Stimulated activated CD4-positive, alpha-beta T cell treated with anti-CD3 and anti-CD28 coated beads, Interleukin-12 subunit alpha, Interleukin-12 subunit beta, amount 100 ng/mL, for 4 hours (primary cell): ENCODE results near the gene MS4A13.
"Not testable (repeated sequence)": the region's sequence is repeated elsewhere in the genome, so short reads cannot be mapped to it uniquely, and the experiment has no call there.

Experiments
- DNase-seq: peaks from one replicate; pipeline ENCODE4 v3.0.0-alpha.2; 2020

MS4A13 gene, protein sequence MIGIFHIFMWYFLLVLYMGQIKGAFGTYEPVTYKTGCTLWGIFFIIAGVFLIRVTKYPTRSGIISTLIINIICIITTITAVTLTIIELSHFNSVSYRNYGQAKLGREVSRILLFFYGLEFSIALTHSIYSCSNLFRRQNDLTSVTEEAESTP

DNA sequence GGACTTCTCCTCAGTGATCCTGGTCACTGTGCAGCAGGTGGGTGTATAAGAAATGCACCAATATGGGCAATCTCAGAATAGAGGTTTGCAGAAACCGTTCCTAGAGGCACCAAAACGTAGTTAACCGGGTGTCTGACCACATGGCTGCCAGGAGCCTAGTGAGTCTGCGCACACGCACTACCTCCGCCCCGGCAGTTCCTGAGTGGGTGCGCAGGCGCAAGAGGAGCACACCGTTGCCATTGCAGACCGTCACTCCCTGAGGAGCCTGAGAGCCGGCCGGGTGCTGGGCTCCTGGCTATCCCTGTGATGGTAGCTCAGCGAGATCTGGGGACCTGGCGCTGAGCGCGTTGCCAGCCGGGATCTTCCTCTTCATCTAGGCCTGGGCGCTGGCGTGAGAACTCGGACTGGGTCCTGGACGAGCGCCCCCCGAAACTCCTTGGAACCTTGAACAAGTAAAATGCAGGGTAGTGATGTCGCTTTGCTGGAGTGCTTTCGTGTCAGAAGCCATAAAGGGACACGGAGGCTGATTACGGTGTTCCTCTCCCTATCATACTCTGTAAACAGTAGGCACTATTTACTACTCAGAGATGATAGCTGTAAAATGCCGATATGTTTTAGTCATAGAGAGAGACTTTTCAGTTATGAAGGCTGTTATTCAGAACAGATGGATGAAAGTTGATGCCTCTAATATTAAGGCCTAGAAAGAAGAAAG lies at the start of gene MS4A13:
Gene MS4A13 (plus strand): TSS at position 249 of the 712 bp plus-strand sequence. CDS start 2,692 bp downstream, outside the sequence.
- no peak for DNase-seq

DNA sequence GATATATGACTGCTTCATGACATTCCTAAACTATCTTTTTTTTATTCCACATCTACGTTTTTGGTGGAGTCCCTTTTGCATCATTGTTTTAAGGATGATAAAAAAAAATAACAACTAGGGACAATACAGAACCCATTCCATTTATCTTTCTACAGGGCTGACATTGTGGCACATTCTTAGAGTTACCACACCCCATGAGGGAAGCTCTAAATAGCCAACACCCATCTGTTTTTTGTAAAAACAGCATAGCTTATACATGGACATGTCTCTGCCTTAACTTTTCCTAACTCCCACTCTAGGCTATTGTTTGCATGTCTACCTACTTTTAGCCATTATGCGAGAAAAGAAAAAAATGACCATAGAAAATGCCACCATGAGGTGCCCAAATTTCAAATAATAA lies 46.4 kb upstream of the MS4A13 start:
- DNase-seq: no peak

DNA sequence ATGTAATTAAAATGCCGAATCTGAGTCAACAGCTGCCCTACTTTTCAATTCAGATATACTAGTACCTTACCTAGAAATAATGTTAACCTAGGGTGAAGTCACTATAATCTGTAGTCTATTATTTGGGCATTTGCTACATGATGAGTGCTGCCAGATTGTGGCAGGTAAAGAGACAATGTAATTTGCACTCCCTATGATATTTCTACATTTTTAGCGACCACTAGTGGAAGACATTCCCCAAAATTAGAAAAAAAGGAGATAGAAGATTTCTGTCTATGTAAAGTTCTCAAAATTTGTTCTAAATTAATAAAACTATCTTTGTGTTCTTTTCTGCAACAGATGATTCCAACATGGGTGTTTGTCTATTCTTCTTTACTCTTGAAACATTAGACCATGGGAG lies 45.5 kb upstream of the MS4A13 start:
- DNase-seq: no peak

DNA sequence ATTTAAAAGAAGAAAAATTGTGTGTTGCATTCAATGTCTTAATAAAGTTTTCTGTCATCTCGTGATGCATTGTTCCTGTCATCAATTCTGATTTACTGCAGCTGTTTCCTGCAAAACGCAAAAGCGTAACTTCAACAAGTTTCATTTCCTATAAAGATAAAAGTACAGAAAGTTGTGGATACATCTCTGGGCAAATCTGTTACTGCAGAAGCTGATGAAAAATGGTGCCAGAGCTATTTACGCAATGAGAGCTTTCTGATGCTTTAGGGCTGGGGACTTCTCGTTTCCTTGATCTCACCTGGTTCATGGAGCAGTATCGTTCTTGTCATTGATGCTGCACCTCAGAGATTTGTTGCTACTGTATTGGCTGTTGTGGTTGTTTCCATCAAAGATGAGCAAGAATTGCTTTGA lies 38.2 kb upstream of the MS4A13 start:
- DNase-seq: no peak

DNA sequence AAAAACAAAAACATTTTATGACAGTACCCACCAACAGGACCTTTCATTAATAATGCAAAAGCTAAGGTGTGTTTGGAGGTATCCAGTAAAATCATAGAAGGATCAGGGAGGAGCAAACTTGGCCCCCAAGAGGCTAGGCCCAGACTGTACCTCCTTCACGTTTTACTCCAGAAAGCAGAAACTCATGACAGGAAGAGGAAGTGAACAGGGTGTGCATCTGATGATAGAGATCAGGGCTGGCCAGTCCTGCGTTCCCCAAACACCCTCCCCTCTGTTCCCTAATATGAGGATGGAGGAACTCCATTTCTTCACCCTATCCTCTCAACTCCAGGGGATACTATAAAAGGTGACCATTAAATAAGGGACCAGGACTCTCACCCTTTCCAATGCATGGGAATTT lies 32.8 kb upstream of the MS4A13 start:
- DNase-seq: no peak

DNA sequence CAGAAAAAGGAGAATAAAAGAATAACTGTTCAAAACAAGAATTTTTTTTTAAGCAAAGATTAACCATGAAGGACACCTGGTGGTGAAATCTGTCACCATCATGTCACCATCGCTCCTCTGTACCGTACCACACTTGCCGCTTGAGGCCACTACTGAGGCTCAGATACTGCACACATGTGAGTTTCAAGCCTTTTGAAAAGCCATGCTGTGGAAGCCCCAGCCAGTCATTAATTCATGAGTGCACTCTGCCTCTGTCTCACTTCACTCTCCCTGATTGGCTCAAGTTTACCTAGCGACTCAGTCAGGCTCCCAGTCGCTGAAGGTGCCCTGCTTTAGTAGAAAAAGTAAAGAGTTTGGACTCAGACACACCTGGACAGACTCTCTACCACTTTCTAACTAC lies 29.2 kb upstream of the MS4A13 start:
- no peak for DNase-seq

DNA sequence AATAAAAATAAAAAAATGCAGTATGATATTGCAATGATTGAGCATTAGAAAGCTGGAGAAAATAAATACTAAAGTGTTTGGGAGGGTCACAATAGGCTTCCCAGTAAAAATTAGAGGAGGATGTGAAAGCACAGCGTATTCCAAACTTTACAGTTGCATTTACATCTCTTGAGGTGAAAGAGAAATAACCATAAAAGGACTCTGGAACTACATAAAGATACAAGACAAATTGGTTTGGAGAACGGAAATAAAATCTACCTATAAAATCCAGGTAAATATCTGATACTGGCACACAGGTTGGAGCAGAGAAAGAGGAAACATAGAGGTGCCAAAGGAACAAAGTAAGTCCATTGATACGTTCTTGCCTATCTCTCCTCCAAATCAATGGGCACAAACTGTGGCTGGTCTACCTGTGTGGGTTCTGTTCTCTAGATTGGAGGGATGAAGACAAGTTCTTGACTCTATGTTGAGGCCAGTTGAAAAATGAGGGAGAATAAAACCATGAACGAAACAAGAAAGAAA lies 22.6 kb upstream of the MS4A13 start, which contains the start of gene MS4A12:
Gene MS4A12 (plus strand): TSS at position 291 of the 522 bp plus-strand sequence. CDS start 4,541 bp downstream, outside the sequence.
- DNase-seq: no peak

DNA sequence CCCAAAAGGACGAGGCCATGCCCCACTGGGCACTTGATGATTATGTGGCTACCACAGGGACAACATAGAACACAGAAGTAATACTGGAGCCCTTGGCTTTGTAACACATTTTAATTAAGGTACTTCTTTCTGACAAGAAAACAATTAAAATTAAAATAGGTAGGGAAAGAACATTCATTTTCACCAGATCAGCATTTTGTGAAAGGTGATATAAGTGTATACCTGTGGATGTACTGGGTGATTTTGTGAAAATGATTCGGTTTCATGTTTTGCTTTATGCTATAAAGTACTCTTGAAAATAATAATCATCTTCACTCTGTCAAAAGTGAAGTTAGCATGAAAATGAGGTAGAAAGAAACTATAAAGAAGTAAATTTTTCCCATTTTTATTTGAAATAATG lies 21.7 kb upstream of the MS4A13 start:
- DNase-seq: no peak

DNA sequence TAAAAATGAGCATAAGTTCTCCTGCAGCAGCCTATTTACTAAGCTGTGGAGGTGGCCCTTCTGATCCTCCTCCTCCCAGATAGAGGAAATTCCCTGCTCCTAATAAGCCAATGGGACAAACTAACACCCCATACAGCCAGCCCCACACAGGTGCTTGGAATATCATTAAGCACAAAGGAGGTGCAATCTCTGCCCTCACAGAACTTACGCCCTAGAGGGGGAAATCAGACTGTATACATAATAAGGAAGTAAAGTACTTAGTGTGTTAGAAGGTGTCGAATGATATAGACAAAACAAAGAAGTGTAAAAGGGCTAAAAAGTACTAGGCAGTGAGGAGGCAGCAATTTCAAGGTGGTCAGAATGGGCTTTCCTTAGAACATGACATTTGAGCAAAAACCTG lies 16.8 kb upstream of the MS4A13 start:
- no peak for DNase-seq

DNA sequence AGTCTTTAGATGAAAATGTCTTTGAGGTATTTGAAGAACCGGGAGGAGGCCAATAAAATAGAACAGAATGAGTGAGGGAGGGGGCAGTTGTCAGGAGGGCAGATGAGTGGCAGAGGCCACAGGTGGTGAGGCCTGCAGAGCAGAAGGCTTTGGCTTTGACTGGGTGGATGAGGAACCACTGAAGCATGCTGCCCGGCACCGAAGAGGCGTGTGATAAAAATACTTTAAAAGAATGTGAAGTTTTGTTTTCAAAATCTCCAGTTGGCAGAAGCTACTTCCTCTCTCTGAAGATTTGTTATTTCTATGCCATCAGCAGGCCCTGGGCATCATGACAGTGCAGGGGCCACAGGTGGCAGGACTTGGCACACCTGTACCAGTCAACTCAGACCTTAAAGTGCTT lies 16.3 kb upstream of the MS4A13 start:
- no peak for DNase-seq

DNA sequence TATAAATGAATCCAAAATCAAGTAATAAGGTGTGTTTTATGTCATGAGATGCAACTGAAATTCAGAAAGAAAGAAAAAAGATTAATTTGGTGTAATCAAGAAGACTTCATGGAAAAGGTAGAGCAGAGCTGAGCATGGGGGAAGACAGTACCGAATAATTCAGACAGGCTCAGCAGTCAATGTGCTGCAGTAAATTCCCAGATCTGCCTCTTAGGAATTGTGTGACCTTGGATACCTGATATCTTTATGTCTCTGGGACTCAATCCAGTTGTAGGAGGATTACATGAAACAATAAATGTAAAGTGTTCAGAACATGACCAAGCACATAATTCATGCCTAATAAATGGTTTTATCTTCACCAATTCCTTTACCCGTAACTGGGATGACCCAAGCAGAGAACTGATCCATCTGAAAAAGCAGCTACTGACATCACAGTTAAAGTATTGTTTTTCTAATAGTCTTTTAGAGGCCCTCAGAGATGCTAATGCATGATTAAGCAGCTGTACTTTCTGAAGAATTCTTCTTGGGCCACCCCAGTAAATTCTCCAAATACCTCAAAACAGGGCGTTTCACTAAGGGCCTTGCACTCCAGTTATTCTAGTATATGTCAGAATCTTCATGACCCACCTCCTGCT lies 14.8 kb upstream of the MS4A13 start:
- DNase-seq: no peak

DNA sequence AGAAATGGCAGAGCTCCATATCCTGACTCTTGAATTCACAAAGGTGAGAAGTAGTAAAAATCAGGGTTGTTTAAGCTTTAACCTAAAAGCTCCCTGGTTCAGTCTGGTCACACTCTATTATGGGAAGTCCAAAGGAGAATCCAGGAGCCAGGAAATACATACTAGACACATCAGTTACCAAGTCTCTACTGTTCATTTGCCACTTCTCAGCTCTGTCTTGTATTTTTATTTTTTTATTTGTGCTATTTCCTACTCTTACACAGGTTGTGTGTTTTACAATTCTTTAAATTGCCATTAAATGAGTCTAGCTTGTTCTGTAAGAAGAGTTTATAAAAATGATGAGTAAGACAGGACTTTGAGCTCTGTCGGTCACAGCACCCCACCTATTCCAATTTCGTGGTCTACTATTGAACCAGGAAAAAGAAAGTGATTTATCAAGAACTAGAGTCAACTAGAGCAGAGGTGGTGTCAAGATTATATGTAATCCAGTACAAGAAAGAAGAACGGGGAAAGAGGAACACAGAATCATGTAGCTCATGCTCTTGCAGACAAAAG lies 12.9 kb upstream of the MS4A13 start:
- no peak for DNase-seq

DNA sequence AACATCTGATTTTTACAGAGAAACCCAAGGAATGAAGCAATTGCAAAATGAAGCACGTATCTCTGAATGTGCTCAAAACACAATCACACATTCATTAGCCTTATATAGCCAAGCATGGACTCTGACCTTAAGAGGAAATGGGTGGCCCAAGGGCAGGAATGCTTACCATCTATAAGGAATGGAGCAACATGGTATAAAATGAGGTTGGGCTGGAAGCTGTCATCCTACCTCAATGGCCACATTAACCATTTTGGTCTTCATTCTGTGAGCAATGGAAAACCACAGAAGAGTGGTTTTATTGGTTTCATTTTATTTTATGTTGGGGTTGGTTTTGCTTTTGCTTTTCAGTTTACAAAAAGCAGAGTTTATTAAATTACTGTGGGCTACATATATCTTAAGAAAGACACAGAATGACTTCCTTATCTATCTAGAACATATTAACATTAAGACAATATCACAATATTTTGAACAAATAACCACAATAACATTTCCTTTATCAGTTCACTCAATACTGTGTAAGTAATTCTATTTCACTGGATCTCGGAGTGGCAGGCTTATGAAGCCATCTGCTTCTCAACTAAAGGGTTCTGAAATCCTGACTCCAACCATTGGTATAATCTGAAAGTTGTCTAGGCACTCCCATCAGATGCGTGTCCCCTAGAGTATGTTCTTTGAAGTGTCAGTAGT lies 10.8 kb upstream of the MS4A13 start:
- no peak for DNase-seq

DNA sequence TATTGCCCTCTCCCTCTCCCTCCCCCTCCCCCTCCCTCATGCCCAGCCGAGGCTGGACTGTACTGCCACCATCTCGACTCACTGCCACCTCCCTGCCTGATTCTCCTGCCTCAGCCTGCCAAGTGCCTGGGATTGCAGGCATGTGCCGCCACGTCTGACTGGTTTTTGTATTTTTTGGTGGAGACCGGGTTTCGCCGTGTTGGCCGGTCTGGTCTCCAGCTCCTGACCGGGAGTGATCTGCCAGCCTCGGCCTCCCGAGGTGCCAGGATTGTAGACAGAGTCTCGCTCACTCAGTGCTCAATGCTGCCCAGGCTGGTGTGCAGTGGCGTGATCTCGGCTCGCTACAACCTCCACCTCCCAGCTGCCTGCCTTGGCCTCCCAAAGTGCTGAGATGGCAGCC lies 5.6 kb upstream of the MS4A13 start:
- DNase-seq: not testable (repeated sequence)

DNA sequence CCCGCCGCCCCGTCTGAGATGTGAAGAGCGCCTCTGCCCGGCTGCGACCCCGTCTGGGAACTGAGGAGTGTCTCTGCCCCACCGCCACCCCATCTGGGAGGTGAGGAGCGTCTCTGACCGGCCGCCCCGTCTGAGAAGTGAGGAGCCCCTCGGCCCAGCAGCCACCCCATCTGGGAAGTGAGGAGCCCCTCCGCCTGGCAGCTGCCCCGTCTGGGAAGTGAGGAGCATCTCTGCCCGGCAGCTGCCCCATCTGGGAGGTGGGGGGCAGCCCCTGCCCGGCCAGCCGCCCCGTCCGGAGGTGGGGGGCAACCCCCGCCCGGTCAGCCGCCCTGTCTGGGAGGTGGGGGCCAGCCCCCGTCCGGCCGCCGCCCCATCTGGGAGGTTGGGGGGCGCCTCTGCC lies 5.0 kb upstream of the MS4A13 start:
- not testable (repeated sequence) for DNase-seq

DNA sequence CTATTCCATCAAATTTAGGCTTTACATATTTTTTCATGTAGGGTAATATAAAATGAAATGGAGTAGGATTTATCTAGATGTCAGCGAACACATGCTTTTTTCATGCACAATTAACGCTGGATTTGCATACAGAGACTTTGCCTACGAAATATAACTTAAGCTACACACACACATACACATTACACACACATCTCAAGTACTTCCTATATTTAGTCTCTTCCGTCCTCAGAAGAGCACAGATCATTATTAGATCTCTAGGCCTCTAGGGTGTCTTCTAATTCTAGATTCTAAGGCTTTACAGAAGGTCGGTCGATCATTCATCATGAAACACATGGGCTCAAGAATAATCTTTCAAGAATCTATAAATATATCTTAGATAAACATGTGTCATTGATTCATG lies 3.8 kb upstream of the MS4A13 start:
- DNase-seq: no peak

DNA sequence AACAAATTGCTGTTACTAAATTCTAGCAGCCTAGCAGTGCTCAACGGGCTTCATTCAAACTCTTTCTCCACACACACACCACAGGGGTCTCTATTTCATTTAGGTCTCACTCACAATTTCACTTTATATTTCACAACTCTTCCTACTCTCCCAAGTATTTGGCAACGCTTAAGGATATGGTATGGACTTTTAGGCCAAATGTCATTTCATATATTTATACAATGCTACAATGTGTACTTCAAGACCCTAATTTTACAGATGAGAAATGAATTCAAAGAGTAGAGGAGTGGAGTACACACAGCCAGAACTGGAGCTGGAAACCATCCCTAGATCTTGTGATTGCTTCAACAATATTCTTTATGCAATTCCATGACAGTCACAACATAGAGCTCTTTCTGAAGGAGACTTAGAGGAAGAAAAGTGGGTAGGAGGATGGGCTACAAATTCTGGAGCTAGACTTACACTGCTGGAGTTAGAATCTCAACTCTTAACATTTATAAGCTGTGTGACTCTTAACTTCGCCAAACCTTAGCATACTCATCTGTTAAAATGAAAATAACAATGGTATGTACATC lies 2.5 kb upstream of the MS4A13 start:
- no peak for DNase-seq

DNA sequence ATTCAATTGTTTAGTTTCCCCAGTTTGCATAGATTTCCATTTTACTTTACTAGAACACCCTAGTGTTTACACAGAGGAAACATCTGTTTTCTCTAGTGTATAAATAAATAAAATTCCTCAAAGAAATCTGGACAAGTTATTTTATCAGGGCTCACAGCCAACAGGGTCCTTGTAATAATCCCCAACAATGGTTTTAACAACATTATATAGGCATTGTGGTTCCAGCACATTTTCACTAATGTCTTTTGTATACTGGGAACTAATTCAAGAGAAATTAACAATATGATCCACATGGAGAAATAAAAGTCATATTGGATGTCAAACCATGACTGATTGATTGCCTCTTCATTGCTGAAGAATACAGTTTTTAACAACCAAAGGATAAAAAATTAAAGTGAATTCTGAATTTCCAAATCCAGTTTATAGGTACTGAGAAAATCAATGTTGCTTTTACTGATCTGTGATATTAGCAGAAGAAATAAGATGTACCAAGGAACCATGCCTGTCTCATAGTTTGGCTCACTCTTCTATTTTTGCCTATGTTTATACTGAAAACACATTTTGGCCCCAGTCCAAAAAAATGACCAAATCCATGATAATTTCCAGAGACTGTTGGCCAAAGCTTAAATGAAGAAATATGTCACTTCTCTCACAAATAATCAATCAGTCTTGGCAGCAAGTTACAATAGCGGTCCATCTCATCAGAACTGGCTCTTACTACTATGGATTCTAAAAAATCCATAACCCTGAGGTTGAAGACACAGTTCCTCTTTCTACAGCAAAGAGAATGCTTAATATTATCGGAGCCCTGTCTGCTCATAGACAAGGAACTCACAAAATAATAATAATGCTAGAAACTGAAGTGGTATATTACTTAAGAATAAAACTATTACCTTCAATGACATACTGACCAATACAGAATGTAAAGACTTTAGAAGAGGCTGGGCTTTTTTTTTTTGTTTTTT lies 1.4 kb upstream of the MS4A13 start:
- no peak for DNase-seq

DNA sequence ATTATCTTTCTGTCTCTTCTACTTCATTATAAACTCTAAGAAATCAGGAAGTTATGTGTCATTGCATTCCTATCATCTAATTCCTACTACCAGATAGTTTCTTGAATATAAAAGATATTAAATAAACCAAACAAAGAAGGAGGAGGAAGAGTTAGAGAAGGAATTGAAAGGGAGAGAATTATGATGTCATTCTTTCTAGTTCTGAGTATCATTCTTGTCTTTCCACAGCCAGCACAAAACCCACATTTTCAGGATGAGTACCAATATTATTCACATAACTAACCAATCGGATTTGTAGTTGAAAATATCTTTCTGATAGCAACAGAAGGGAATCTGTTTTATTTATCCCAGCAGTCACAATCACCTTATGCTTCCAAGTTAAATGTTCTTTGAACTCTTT lies 13.3 kb downstream of the MS4A13 start:
- DNase-seq: no peak

DNA sequence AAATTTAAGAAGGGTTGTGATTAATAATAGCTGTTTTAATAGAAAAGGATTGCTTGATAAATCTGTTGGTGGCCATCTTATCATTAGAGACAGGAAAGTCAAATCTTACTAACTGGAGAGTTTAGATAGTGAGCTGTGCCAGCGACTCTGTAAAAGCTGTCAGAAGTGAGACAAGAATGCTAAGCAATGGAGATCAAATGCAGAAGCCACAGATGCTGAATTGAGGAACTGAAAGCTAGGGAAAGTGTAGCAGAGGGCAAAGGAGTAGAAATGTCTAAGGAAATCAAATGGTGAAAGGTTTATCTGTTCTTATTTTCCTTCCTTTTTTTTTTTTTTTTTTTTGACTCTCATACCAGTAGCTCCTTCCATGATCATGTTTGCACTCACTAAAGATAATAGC lies 13.7 kb downstream of the MS4A13 start:
- DNase-seq: no peak

DNA sequence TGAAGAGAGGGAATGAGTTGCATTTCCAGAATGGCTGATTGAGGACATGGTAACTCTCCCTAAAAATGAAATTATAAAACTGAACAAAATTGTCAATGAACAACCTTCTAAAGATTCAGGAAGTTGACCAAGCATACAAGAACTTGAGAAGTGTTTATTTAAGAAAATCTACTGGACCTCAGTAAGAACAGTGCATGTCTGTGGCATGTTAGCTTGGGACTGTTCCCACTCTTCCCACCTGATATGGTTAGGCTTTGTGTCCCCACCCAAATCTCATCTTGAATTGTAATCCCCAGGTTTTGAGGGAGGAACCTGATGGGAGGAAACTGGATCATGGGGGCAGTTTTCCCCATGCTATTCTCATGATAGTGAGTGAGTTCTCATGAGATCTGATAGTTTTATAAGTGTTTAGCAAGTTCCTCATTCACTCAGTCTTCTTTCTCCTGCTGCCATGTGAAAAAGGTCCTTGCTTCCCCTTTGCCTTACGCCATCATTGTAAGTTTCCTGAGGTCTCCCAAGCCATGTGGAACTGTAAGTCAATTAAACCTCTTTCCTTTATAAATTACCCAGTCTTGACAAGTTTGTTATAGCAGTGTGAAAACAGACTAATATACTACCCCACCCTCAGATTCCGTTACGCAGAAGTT lies 15.4 kb downstream of the MS4A13 start:
- no peak for DNase-seq
